KOPT-K1 (cell line): Measurements from ENCODE around the gene BTBD2.

ENCODE experiments used
- H3K27ac ChIP-seq: fragments of 200-600 bp; sonication (generic); 2 replicates; pipeline ENCODE4 v1.5.1; 2016; ENCODE audit warnings: antibody characterized with exemption, mild to moderate bottlenecking, low read depth, low read length; ENCODE audit not compliant: poor library complexity, severe bottlenecking
- H3K36me3 ChIP-seq: fragments of 200-600 bp; sonication (generic); 2 replicates; pipeline ENCODE4 v1.5.1; 2017; ENCODE audit warnings: antibody characterized with exemption, mild to moderate bottlenecking, low read length, moderate library complexity; ENCODE audit not compliant: insufficient read depth
- H3K9me3 ChIP-seq: fragments of 200-600 bp; sonication (generic); 2 replicates; pipeline ENCODE4 v1.5.1; 2017; ENCODE audit warnings: antibody characterized with exemption, low read length, mild to moderate bottlenecking; ENCODE audit not compliant: insufficient read depth, poor library complexity, severe bottlenecking

The BTBD2 gene

GRCh38 chr19:1944916-1945561 is 70.5 kb downstream of the BTBD2 start:
- Histone ChIP-seq H3K36me3 (peaks cover 18% of the 10 kb centered on the region; the same call in 1 of the 2 replicates), H3K9me3 (no peaks in the 10 kb centered on the region), H3K27ac (no peak overlapping the region)

- Histone ChIP-seq H3K9me3 (no peaks in the 10 kb centered on the region), H3K27ac (no peak overlapping the region), H3K36me3 (peaks cover 13% of the 10 kb centered on the region; the same call in 1 of the 2 replicates)
Observed at GRCh38 chr19:1944088-1944915, 71.2 kb downstream of the BTBD2 start.

- peaks cover 6% of the 10 kb centered on the region; the same call in 1 of the 2 replicates for H3K36me3 ChIP-seq
- peak overlapping the region; percentile 85 for H3K27ac ChIP-seq
- H3K9me3 ChIP-seq: no peaks in the 10 kb centered on the region
Observed at GRCh38 chr19:1943661-1944087, 71.8 kb downstream of the BTBD2 start.

GRCh38 chr19:1942934-1943555 is 72.5 kb downstream of the BTBD2 start:
- H3K9me3 ChIP-seq: no peaks in the 10 kb centered on the region
- peaks cover 6% of the 10 kb centered on the region; the same call in 1 of the 2 replicates for H3K36me3 ChIP-seq
- H3K27ac ChIP-seq: peak overlapping the region; percentile 85

- Histone ChIP-seq H3K36me3 (peaks cover 6% of the 10 kb centered on the region; the same call in 1 of the 2 replicates), H3K9me3 (no peaks in the 10 kb centered on the region), H3K27ac (peak overlapping the region; percentile 85)
Observed at GRCh38 chr19:1942078-1942933, 73.2 kb downstream of the BTBD2 start.

GRCh38 chr19:1941146-1942077 is 74.1 kb downstream of the BTBD2 start, which contains the start of gene CSNK1G2:
TSS of gene CSNK1G2 (plus strand) at chr19:1941172. CDS start at chr19:1969773, 28,601 bp downstream.
- no peaks in the 10 kb centered on the region for H3K9me3 ChIP-seq
- no peaks in the 10 kb centered on the region for H3K36me3 ChIP-seq
- peak within 1 kb of the TSS; percentile 85 for H3K27ac ChIP-seq

GRCh38 chr19:1938071-1938470 is 77.4 kb downstream of the BTBD2 start:
- H3K36me3 ChIP-seq: no peaks in the 10 kb centered on the region
- no peaks in the 10 kb centered on the region for H3K9me3 ChIP-seq
- H3K27ac ChIP-seq: no peak overlapping the region

- no peak overlapping the region for H3K27ac ChIP-seq
- H3K9me3 ChIP-seq: peaks cover 6% of the 10 kb centered on the region
- no peaks in the 10 kb centered on the region for H3K36me3 ChIP-seq
Observed at GRCh38 chr19:1936916-1937610, 78.5 kb downstream of the BTBD2 start.

GRCh38 chr19:1936430-1936829 is 79.1 kb downstream of the BTBD2 start:
- Histone ChIP-seq H3K9me3 (peaks cover 10% of the 10 kb centered on the region), H3K27ac (no peak overlapping the region), H3K36me3 (no peaks in the 10 kb centered on the region)

- H3K36me3 ChIP-seq: no peaks in the 10 kb centered on the region
- no peak overlapping the region for H3K27ac ChIP-seq
- H3K9me3 ChIP-seq: peaks cover 10% of the 10 kb centered on the region
Observed at GRCh38 chr19:1935484-1936208, 79.9 kb downstream of the BTBD2 start.
